Hepatocyte (in vitro differentiated cells): ENCODE data around the gene THTPA. TPM values are rescaled to one million over a fixed set of nuclear protein-coding genes. Genes with fewer than 3 reads are reported as not detected.

Experiments used
- DNase-seq: peaks from one replicate; pipeline ENCODE4 v3.0.0-alpha.2; 2016; ENCODE audit warnings: low spot score
- H2AFZ ChIP-seq: fragments of 200-600 bp; sonication (generic); 2 replicates; pipeline ENCODE4 v1.6.0; 2016; ENCODE audit warnings: antibody characterized with exemption, mild to moderate bottlenecking
- H3K27ac ChIP-seq: fragments of 200-600 bp; sonication (generic); 2 replicates; pipeline ENCODE4 v1.5.1; 2016; ENCODE audit warnings: mild to moderate bottlenecking
- H3K27me3 ChIP-seq: fragments of 200-600 bp; sonication (generic); 2 replicates; pipeline ENCODE4 v1.6.1; 2016
- H3K36me3 ChIP-seq: fragments of 200-600 bp; sonication (generic); replicated peaks from 2 replicates; pipeline ENCODE4 v1.5.1; 2016; ENCODE audit warnings: low read depth; ENCODE audit not compliant: insufficient read depth
- H3K4me1 ChIP-seq: fragments of 200-600 bp; sonication (generic); 2 replicates; pipeline ENCODE4 v1.5.1; 2016; ENCODE audit warnings: mild to moderate bottlenecking, moderate library complexity; ENCODE audit not compliant: insufficient read depth
- H3K4me2 ChIP-seq: fragments of 200-600 bp; sonication (generic); 2 replicates; pipeline ENCODE4 v1.6.0; 2016
- H3K4me3 ChIP-seq: fragments of 200-600 bp; sonication (generic); 2 replicates; pipeline ENCODE4 v1.5.1; 2016; ENCODE audit warnings: mild to moderate bottlenecking
- H3K79me2 ChIP-seq: fragments of 200-600 bp; sonication (generic); 2 replicates; pipeline ENCODE4 v1.6.0; 2017; ENCODE audit warnings: mild to moderate bottlenecking
- H3K9me2 ChIP-seq: fragments of 200-600 bp; sonication (generic); replicated peaks from 2 replicates; pipeline ENCODE4 v1.6.0; 2017; ENCODE audit warnings: mild to moderate bottlenecking; ENCODE audit not compliant: insufficient read depth
- H3K9me3 ChIP-seq: fragments of 200-600 bp; sonication (generic); 2 replicates; pipeline ENCODE4 v1.5.1; 2016; ENCODE audit warnings: low read depth, mild to moderate bottlenecking
- H4K20me1 ChIP-seq: fragments of 200-600 bp; sonication (generic); 2 replicates; pipeline ENCODE4 v1.6.0; 2016; ENCODE audit warnings: mild to moderate bottlenecking; ENCODE audit not compliant: insufficient read depth, poor library complexity, severe bottlenecking
- CTCF ChIP-seq: fragments of 200-600 bp; sonication (generic); IDR thresholded peaks from 2 replicates; pipeline ENCODE4 v1.5.1; 2016; ENCODE audit warnings: antibody characterized with exemption, mild to moderate bottlenecking; ENCODE audit not compliant: poor library complexity
- EZH2 ChIP-seq: fragments of 200-600 bp; sonication (generic); IDR thresholded peaks from 2 replicates; pipeline ENCODE4 v1.6.1; 2016; ENCODE audit warnings: antibody characterized with exemption, mild to moderate bottlenecking, borderline replicate concordance
- EZH2phosphoT487 ChIP-seq: fragments of 200-600 bp; sonication (generic); IDR thresholded peaks from one replicate; pipeline ENCODE4 v1.6.1; 2018; ENCODE audit warnings: antibody characterized with exemption, mild to moderate bottlenecking, low read depth, moderate library complexity; ENCODE audit not compliant: unreplicated experiment, severe bottlenecking
- WGBS: methylation state at CpG from one replicate; pipeline ENCODE4 v1.1.6; 2016; ENCODE audit warnings: low lambda C conversion rate; ENCODE audit errors: missing lambda C conversion rate; 5-methylcytosine and 5-hydroxymethylcytosine counted together
- polyA plus RNA-seq: library from polyadenylated mRNA; unstranded; fragments of >200 nt; fragmentation: Nextera tagmentation; extraction: Ambion mirVana; gene quantifications from 2 replicates; pipeline ENCODE4 v1.2.1, GENCODE V29; 2016
- total RNA-seq: library from RNA; depleted of rRNA; stranded (reverse); fragments of >200 nt; gene quantifications from 2 replicates; pipeline ENCODE4 v1.2.3, GENCODE V29; 2014

The THTPA gene
- total and polyA plus RNA-seq, 2 experiments from 2014 or later: 13.5 to 15.5 TPM

GRCh38 chr14:23550812-23551265 lies 5.2 kb upstream of the THTPA start:
- DNase-seq: no peak
- H3K9me2 ChIP-seq: no peaks in the 10 kb centered on the region
- 0% methylated on average over 14 of the region's 37 CpGs for WGBS
- H3K27ac ChIP-seq: peak overlapping the region; percentile 71
- H3K4me2 ChIP-seq: peak overlapping the region; percentile 98
- no peak for TF ChIP-seq EZH2phosphoT487
- TF ChIP-seq CTCF: no peak
- no peak for TF ChIP-seq EZH2
- no peaks in the 10 kb centered on the region for H3K27me3 ChIP-seq
- H3K9me3 ChIP-seq: no peaks in the 10 kb centered on the region
- H3K4me1 ChIP-seq: peaks cover 14% of the 10 kb centered on the region
- peak overlapping the region; percentile 97 for H3K4me3 ChIP-seq
- no peaks in the 10 kb centered on the region for H3K36me3 ChIP-seq
- H3K79me2 ChIP-seq: peaks cover 3% of the 10 kb centered on the region
- H4K20me1 ChIP-seq: no peaks in the 10 kb centered on the region
- H2AFZ ChIP-seq: peak overlapping the region; percentile 99

DNA sequence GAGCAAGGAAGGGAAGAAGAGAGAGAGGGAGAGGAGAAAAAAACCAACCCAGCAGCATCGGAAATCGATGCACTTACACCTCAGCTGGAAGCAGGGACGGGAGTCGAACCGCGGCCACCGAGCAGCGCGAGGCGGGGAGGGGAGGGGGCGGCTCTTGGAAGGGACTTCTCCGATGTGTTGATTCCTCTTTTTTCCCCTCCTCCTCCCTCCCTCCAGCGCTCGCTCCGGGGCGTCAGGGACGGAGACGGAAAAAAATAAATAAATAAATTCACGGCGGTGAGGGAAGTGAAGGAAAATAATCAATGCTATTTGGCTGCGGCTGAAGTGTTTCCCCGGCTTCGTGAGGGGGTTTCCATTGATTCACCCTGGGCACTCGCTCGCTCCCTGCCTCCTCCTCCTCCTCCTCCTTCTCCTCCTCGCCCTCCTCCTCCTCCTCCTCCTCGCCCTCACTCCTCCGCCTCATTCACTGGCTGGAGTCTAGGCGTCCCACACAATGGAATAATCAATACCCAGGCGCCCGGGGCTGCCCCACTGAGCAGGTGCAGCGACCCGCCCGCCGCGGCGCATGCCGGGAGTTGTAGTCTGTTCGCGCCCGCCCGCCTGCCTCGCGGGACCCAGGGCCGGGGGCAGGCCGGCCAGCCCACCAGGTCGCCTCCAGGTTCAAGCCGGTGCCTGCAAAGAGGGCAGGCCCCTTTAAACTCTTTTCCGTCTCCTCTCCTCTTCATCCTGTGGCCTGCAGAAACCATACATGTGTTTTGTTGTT lies 4.6 kb upstream of the THTPA start, which contains the start of gene ZFHX2:
Gene ZFHX2 (minus strand): TSS at position 500 of the 763 bp plus-strand sequence. CDS start 16,440 bp downstream, outside the sequence.
- H2AFZ ChIP-seq: peak within 1 kb of the TSS; percentile 99

GRCh38 chr14:23555533-23555881 lies 564 bp upstream of the THTPA start:
- Histone ChIP-seq H2AFZ (peak overlapping the region; percentile 84), H3K36me3 (no peaks in the 10 kb centered on the region), H4K20me1 (no peaks in the 10 kb centered on the region), H3K27ac (no peak overlapping the region), H3K27me3 (no peaks in the 10 kb centered on the region), H3K79me2 (peaks cover 17% of the 10 kb centered on the region), H3K4me2 (peak overlapping the region; percentile 96), H3K9me3 (no peaks in the 10 kb centered on the region), H3K4me3 (peak overlapping the region; percentile 65), H3K4me1 (peaks cover 19% of the 10 kb centered on the region), H3K9me2 (no peaks in the 10 kb centered on the region)
- TF ChIP-seq CTCF (no peak), EZH2phosphoT487 (no peak), EZH2 (no peak)
- 1% methylated on average over 8 of the region's 14 CpGs for WGBS
- DNase-seq: no peak

More for the DNA sequence above, 4.6 kb upstream of the THTPA start, which contains the start of gene ZFHX2:
- no peaks in the 10 kb centered on the region for H3K36me3 ChIP-seq
- no peaks in the 10 kb centered on the region for H3K9me3 ChIP-seq
- H3K27ac ChIP-seq: peak within 1 kb of the TSS; percentile 71
- peaks cover 14% of the 10 kb centered on the region for H3K4me1 ChIP-seq
- under 1% methylated on average over 29 of the region's 49 CpGs for WGBS
- TF ChIP-seq EZH2phosphoT487 (no peak), CTCF (no peak)
- no peaks in the 10 kb centered on the region for H3K27me3 ChIP-seq
- H3K9me2 ChIP-seq: no peaks in the 10 kb centered on the region
- H3K4me2 ChIP-seq: peak within 1 kb of the TSS; percentile 98
- peak; percentile 86 for DNase-seq
- peaks cover 5% of the 10 kb centered on the region for H3K79me2 ChIP-seq
- no peaks in the 10 kb centered on the region for H4K20me1 ChIP-seq
- peak within 1 kb of the TSS; percentile 97 for H3K4me3 ChIP-seq
